Stomach (tissue), 4 donors: ENCODE results near the gene TMEM123.

Experiments
- CTCF ChIP-seq, 7 experiments: fragments of 450-650 bp in 4 of 7; fragments of 200-600 bp in 3 of 7; sonication (generic) in 3 of 7; IDR thresholded peaks; one replicate each; pipeline ENCODE4 v1.5.1; 2016 to 2019; ENCODE audit warnings: antibody characterized with exemption in 7 of 7, control low read depth in 2 of 7, mild to moderate bottlenecking in 1 of 7
- EP300 ChIP-seq: sonication (generic); formaldehyde crosslinking; IDR thresholded peaks from one replicate; pipeline ENCODE4 v1.6.1; 2017; ENCODE audit warnings: antibody characterized with exemption
- POLR2AphosphoS5 ChIP-seq, 3 donors: sonication (generic); formaldehyde crosslinking; IDR thresholded peaks; one replicate each; pipeline ENCODE4 v1.6.1; 2016; ENCODE audit warnings: antibody characterized with exemption in 3 of 3

- TF ChIP-seq POLR2AphosphoS5 (IDR thresholded peaks at IDR 0.05): no peak
- TF ChIP-seq CTCF (IDR thresholded peaks at IDR 0.05): no peak
- no peak for TF ChIP-seq EP300
Measured at GRCh38 chr11:102488208-102488607, 35.6 kb upstream of the TMEM123 start.
